Duodenal mucosa (tissue), 2 donors: Measurements from ENCODE around the gene AP5M1.

ENCODE experiments used
- H3K27ac ChIP-seq: one replicate; pipeline ENCODE4 v1.7.0; 2013; ENCODE audit warnings: low read depth, low read length
- H3K27me3 ChIP-seq, 2 donors: one replicate each; pipeline ENCODE4 v1.7.0; 2013; ENCODE audit warnings: low read length in 2 of 2, control low read depth in 1 of 2; ENCODE audit not compliant: insufficient read depth in 2 of 2, control insufficient read depth in 1 of 2
- H3K36me3 ChIP-seq, 2 donors: one replicate each; pipeline ENCODE4 v1.7.0; 2013; ENCODE audit warnings: low read length in 2 of 2, control low read depth in 1 of 2; ENCODE audit not compliant: insufficient read depth in 2 of 2, control insufficient read depth in 1 of 2
- H3K4me1 ChIP-seq, 2 donors: one replicate each; pipeline ENCODE4 v1.7.0; 2013; ENCODE audit warnings: low read length in 2 of 2, control low read depth in 1 of 2; ENCODE audit not compliant: insufficient read depth in 2 of 2, control insufficient read depth in 1 of 2
- H3K4me3 ChIP-seq, 2 donors: one replicate each; pipeline ENCODE4 v1.7.0; 2013; ENCODE audit warnings: low read length in 2 of 2, low read depth in 1 of 2
- H3K9ac ChIP-seq, 2 donors: one replicate each; pipeline ENCODE4 v1.7.0; 2013; ENCODE audit warnings: low read length in 2 of 2, low read depth in 1 of 2
- H3K9me3 ChIP-seq, 2 donors: one replicate each; pipeline ENCODE4 v1.7.0; 2013; ENCODE audit warnings: low read length in 2 of 2, control low read depth in 1 of 2; ENCODE audit not compliant: control insufficient read depth in 1 of 2

The AP5M1 gene

GRCh38 chr14:57277062-57277461 lies 8.3 kb downstream of the AP5M1 start:
- H3K27me3 ChIP-seq = no peaks in the 10 kb centered on the region
- H3K4me1 ChIP-seq = peaks cover 0 to 5% of the 10 kb centered on the region in 2 donors
- peaks cover 21 to 38% of the 10 kb centered on the region in 2 donors for H3K36me3 ChIP-seq
- no peak overlapping the region for H3K9ac ChIP-seq
- no peaks in the 10 kb centered on the region for H3K9me3 ChIP-seq
- H3K4me3 ChIP-seq = no peak overlapping the region
- no peak overlapping the region for H3K27ac ChIP-seq

GRCh38 chr14:57287745-57288144 lies 19.0 kb downstream of the AP5M1 start:
- no peak overlapping the region for H3K9ac ChIP-seq
- no peaks in the 10 kb centered on the region for H3K27me3 ChIP-seq
- peaks cover 12 to 46% of the 10 kb centered on the region in 2 donors for H3K36me3 ChIP-seq
- H3K4me3 ChIP-seq = no peak overlapping the region
- H3K4me1 ChIP-seq = peaks cover 4 to 13% of the 10 kb centered on the region in 2 donors
- no peak overlapping the region for H3K27ac ChIP-seq
- no peaks in the 10 kb centered on the region for H3K9me3 ChIP-seq

- Histone ChIP-seq H3K27me3 (no peaks in the 10 kb centered on the region), H3K9ac (no peak overlapping the region), H3K27ac (no peak overlapping the region), H3K9me3 (no peaks in the 10 kb centered on the region), H3K4me3 (no peak overlapping the region), H3K4me1 (peaks cover 4 to 13% of the 10 kb centered on the region in 2 donors), H3K36me3 (peaks cover 5 to 27% of the 10 kb centered on the region in 2 donors)
Observed at GRCh38 chr14:57290751-57291150, 22.0 kb downstream of the AP5M1 start.

- H3K27ac ChIP-seq = no peak overlapping the region
- no peaks in the 10 kb centered on the region for H3K9me3 ChIP-seq
- no peak overlapping the region for H3K4me3 ChIP-seq
- H3K4me1 ChIP-seq = peaks cover 4 to 13% of the 10 kb centered on the region in 2 donors
- peaks cover 0 to 16% of the 10 kb centered on the region in 2 donors for H3K36me3 ChIP-seq
- H3K9ac ChIP-seq = no peak overlapping the region
- no peaks in the 10 kb centered on the region for H3K27me3 ChIP-seq
Observed at GRCh38 chr14:57291692-57292647, 23.2 kb downstream of the AP5M1 start.

- Histone ChIP-seq H3K27ac (no peak overlapping the region), H3K4me1 (peaks cover 4 to 13% of the 10 kb centered on the region in 2 donors), H3K9ac (no peak overlapping the region), H3K27me3 (no peaks in the 10 kb centered on the region), H3K4me3 (no peak overlapping the region), H3K36me3 (peaks cover 0 to 9% of the 10 kb centered on the region in 2 donors), H3K9me3 (no peaks in the 10 kb centered on the region)
Observed at GRCh38 chr14:57293866-57294837, 25.4 kb downstream of the AP5M1 start.

- Histone ChIP-seq H3K4me1 (peaks cover 4 to 8% of the 10 kb centered on the region in 2 donors), H3K9me3 (no peaks in the 10 kb centered on the region), H3K27me3 (no peaks in the 10 kb centered on the region), H3K27ac (no peak overlapping the region), H3K4me3 (no peak overlapping the region), H3K9ac (no peak overlapping the region), H3K36me3 (peaks cover 0 to 3% of the 10 kb centered on the region in 2 donors)
Observed at GRCh38 chr14:57295239-57295638, 26.5 kb downstream of the AP5M1 start.

- Histone ChIP-seq H3K27me3 (no peaks in the 10 kb centered on the region), H3K9me3 (no peaks in the 10 kb centered on the region), H3K4me1 (no peaks in the 10 kb centered on the region), H3K4me3 (no peak overlapping the region), H3K36me3 (peaks cover 0 to 3% of the 10 kb centered on the region in 2 donors), H3K9ac (no peak overlapping the region), H3K27ac (no peak overlapping the region)
Observed at GRCh38 chr14:57297852-57298251, 29.1 kb downstream of the AP5M1 start.

GRCh38 chr14:57299511-57299910 lies 30.7 kb downstream of the AP5M1 start:
- Histone ChIP-seq H3K36me3 (no peaks in the 10 kb centered on the region), H3K4me1 (no peaks in the 10 kb centered on the region), H3K27ac (no peak overlapping the region), H3K9ac (no peak overlapping the region), H3K27me3 (no peaks in the 10 kb centered on the region), H3K4me3 (no peak overlapping the region), H3K9me3 (no peaks in the 10 kb centered on the region)

- H3K4me1 ChIP-seq = no peaks in the 10 kb centered on the region
- H3K36me3 ChIP-seq = no peaks in the 10 kb centered on the region
- no peak overlapping the region for H3K9ac ChIP-seq
- no peak overlapping the region for H3K4me3 ChIP-seq
- H3K27me3 ChIP-seq = no peaks in the 10 kb centered on the region
- H3K9me3 ChIP-seq = no peaks in the 10 kb centered on the region
- H3K27ac ChIP-seq = no peak overlapping the region
Observed at GRCh38 chr14:57302883-57303282, 34.1 kb downstream of the AP5M1 start.
